WTC11 (cell line): Measurements from ENCODE around the gene KCNIP1.

ENCODE experiments used
- ZNF416 ChIP-seq: fragments of 250-450 bp; sonication (Bioruptor Pico); IDR thresholded peaks from 2 replicates; pipeline ENCODE4 v1.9.0; 2021; ENCODE audit warnings: mild to moderate bottlenecking, inconsistent platforms
- TF ChIP-seq, protein P1 (sequence below): fragments of 200-600 bp; IDR thresholded peaks from 2 replicates; pipeline ENCODE4 v1.8.0; 2022; ENCODE audit warnings: antibody characterized with exemption
- TF ChIP-seq, protein P2 (sequence below): sonication (generic); formaldehyde crosslinking; IDR thresholded peaks from 2 replicates; pipeline ENCODE4 v1.8.1; 2023; ENCODE audit warnings: mild to moderate bottlenecking, moderate library complexity, missing genetic modification reagents

- TF ChIP-seq, protein P1, sequence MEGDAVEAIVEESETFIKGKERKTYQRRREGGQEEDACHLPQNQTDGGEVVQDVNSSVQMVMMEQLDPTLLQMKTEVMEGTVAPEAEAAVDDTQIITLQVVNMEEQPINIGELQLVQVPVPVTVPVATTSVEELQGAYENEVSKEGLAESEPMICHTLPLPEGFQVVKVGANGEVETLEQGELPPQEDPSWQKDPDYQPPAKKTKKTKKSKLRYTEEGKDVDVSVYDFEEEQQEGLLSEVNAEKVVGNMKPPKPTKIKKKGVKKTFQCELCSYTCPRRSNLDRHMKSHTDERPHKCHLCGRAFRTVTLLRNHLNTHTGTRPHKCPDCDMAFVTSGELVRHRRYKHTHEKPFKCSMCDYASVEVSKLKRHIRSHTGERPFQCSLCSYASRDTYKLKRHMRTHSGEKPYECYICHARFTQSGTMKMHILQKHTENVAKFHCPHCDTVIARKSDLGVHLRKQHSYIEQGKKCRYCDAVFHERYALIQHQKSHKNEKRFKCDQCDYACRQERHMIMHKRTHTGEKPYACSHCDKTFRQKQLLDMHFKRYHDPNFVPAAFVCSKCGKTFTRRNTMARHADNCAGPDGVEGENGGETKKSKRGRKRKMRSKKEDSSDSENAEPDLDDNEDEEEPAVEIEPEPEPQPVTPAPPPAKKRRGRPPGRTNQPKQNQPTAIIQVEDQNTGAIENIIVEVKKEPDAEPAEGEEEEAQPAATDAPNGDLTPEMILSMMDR: no peak
- TF ChIP-seq, protein P2, sequence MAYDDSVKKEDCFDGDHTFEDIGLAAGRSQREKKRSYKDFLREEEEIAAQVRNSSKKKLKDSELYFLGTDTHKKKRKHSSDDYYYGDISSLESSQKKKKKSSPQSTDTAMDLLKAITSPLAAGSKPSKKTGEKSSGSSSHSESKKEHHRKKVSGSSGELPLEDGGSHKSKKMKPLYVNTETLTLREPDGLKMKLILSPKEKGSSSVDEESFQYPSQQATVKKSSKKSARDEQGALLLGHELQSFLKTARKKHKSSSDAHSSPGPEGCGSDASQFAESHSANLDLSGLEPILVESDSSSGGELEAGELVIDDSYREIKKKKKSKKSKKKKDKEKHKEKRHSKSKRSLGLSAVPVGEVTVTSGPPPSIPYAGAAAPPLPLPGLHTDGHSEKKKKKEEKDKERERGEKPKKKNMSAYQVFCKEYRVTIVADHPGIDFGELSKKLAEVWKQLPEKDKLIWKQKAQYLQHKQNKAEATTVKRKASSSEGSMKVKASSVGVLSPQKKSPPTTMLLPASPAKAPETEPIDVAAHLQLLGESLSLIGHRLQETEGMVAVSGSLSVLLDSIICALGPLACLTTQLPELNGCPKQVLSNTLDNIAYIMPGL (CRISPR knock-in tag): no peak
- no peak for TF ChIP-seq ZNF416
Observed at GRCh38 chr5:170636801-170637477, 133.1 kb downstream of the KCNIP1 start.
